ENCODE measurements around the gene SUSD4. TPM values are rescaled to one million over a fixed set of nuclear protein-coding genes. Genes with fewer than 3 reads are reported as not detected.

SUSD4 gene
- total and polyA plus RNA-seq, 9 of the 15 experiments (the other 6 are each of a cell fraction or from before 2014, with no cell fraction given): 0.06 to 1.7 (median 0.09) TPM; not detected in 4

DNA sequence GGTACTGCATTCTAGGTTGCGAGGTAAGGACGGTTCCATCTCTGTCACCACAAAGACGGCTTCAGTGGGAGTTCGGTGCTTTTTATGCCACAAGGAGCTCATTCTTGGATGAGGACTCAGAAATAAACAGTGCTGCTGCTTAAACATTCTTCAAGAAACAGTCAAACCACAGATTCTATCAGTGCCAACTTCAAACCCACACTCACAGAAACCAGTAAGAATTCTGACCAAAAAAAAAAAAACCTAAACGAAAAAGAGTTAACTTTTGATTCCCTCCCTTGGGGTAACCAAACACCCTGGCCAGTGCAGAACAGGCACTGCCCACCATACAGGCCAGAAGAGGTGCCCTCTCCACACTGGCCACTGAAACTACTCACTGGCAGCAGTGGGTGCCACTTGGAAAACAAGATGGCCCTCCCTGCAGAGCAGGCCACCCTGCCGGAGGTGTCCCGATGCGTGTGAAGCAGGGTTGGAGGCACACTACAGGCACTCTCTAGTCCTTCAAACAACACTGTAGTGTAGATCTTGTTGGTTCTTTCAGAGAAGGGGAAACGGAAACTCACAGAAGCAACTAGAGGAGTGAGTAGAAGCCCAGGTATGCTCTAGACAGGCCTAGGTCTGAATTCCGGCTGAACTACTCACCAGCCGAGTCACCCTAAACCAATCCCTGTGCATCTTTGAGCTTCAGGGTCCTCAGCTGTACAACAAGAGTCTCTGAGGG, 133.7 kb downstream of the SUSD4 start:
- TF ChIP-seq ETV6 (IDR thresholded peaks at IDR 0.05; ENCODE audit: borderline replicate concordance in 1 of 2, low read depth in 2 of 2, low read length in 1 of 2): no peak
- TF ChIP-seq ETV6 (CRISPR knock-in tag; IDR thresholded peaks at IDR 0.05; ENCODE audit: borderline replicate concordance): no peak
- peak in 1 of 2 experiments; percentile 79; a peak in 2 of 4 replicates for TF ChIP-seq ZNF639 (CRISPR knock-in tag; conservative IDR thresholded peaks at IDR 0.05 in 1 of 2, IDR thresholded peaks at IDR 0.05 in 1 of 2)
- TF ChIP-seq ZNF3 (CRISPR knock-in tag; IDR thresholded peaks at IDR 0.05): no peak
- no peak for TF ChIP-seq ZNF174 (CRISPR knock-in tag; IDR thresholded peaks at IDR 0.05)
- no peak for TF ChIP-seq ZNF23 (CRISPR knock-in tag; IDR thresholded peaks at IDR 0.05)
- no peak for TF ChIP-seq ETS1 (conservative IDR thresholded peaks at IDR 0.05; ENCODE audit: control insufficient read depth, low read depth, low read length)
- no peak for TF ChIP-seq ZNF165 (CRISPR knock-in tag; IDR thresholded peaks at IDR 0.05; ENCODE audit: borderline replicate concordance)
- peak; percentile 54 for TF ChIP-seq FOSL1 (tag; conservative IDR thresholded peaks at IDR 0.05)
- TF ChIP-seq ZNF395 (CRISPR knock-in tag; IDR thresholded peaks at IDR 0.05): peak; percentile 88
- H3K4me3 ChIP-seq: no peak overlapping the region

More for the DNA sequence above, 133.7 kb downstream of the SUSD4 start:
- POLR2A ChIA-PET: interaction anchor here (0.6 kb wide), 1 partner anchor 253 kb away, joined by 3 read pairs; no protein-coding TSS in a partner anchor
- H2AFZ ChIP-seq (ENCODE audit: low read depth, low read length): peak overlapping the region; percentile 63
- no peaks in the 10 kb centered on the region for H3K79me2 ChIP-seq (ENCODE audit: control insufficient read depth, insufficient read depth, low read length)
- peaks cover 3 to 49% of the 10 kb centered on the region in 2 experiments; a peak in 4 of 5 replicates for H3K4me1 ChIP-seq (replicated peaks in 1 of 2; ENCODE audit: control insufficient read depth in 2 of 2, insufficient read depth in 2 of 2, low read length in 2 of 2)
- BruUV-seq (replicated peaks): no TSS peak
- H3K4me2 ChIP-seq (ENCODE audit: insufficient read depth, low read length): no peak overlapping the region
- H3K36me3 ChIP-seq (ENCODE audit: control insufficient read depth, insufficient read depth, low read length): no peaks in the 10 kb centered on the region
- H4K20me1 ChIP-seq (replicated peaks; ENCODE audit: control insufficient read depth, insufficient read depth, low read length): no peaks in the 10 kb centered on the region
- H3K9ac ChIP-seq (ENCODE audit: insufficient read depth in 1 of 2, low read depth in 2 of 2, low read length in 2 of 2): peak overlapping the region in 1 of 2 experiments; percentile 66; a peak in 1 of 4 replicates
- CTCF ChIA-PET (ENCODE audit: low intra/inter-chr PET ratio): no interaction called here
- ATAC-seq (no peak), FAIRE-seq (no peak), DNase-seq (ENCODE audit: extremely low read depth in 1 of 4, low spot score in 3 of 4) (no peak)
- H3K27ac ChIP-seq (ENCODE audit: extremely low read depth, low read depth, low read length): no peak overlapping the region
- WGBS (ENCODE audit: insufficient coverage, low coverage, missing lambda C conversion rate): 70% methylated on average over 11 of the region's 11 CpGs
- H3K9me1 ChIP-seq (ENCODE audit: control insufficient read depth, insufficient read depth, low read length): no peaks in the 10 kb centered on the region
- in situ Hi-C loops (cut with MboI): no loop called here
- no peaks in the 10 kb centered on the region; a peak in 1 of 5 replicates for H3K27me3 ChIP-seq (ENCODE audit: control insufficient read depth in 2 of 2, insufficient read depth in 2 of 2, low read length in 2 of 2)
- intact Hi-C loops (cut with micrococcal nuclease): no loop called here
- no peaks in the 10 kb centered on the region for H3K9me3 ChIP-seq (replicated peaks; ENCODE audit: control insufficient read depth, insufficient read depth, low read depth, low read length)

Measured in K562 (cell line).